GM12878 (cell line): ENCODE results near the gene LAMA4. TPM values are rescaled to one million over a fixed set of nuclear protein-coding genes. Genes with fewer than 3 reads are reported as not detected.

ENCODE experiments used
- ATAC-seq: fragments of 200-7000 bp; cut with Tn5 transposase; 3 replicates; pipeline ENCODE4 v1.9.1; 2020; ENCODE audit warnings: mild to moderate bottlenecking, moderate library complexity
- BruUV-seq: library from RNA; stranded (reverse); fragments of 400-500 nt; replicated peaks from 2 replicates; lab custom pipeline; 2021; lab: Mats Ljungman, UMichigan
- CTCF ChIA-PET: fragments of 300-600 bp; sonication (Branson Sonifier 250); formaldehyde crosslinking; extraction: SDS; loops from one replicate; lab custom pipeline; 2021; ENCODE audit warnings: inconsistent platforms; lab: Yijun Ruan, JAX
- POLR2A ChIA-PET: fragments of 350-600 bp; formaldehyde crosslinking; extraction: SDS; loops from one replicate; lab custom pipeline; 2021; ENCODE audit warnings: inconsistent platforms; lab: Charles Lee
- RAD21 ChIA-PET: fragments of 300-600 bp; sonication (Branson Sonifier 250); formaldehyde crosslinking; loops from one replicate; lab custom pipeline; 2023; ENCODE audit warnings: antibody characterized with exemption; ENCODE audit not compliant: unreplicated experiment; lab: Charles Lee
- SMC1A ChIA-PET: fragments of 300-600 bp; sonication (Branson Sonifier 250); formaldehyde crosslinking; loops from one replicate; lab custom pipeline; 2023; ENCODE audit not compliant: unreplicated experiment, uncharacterized antibody; lab: Charles Lee
- DNase-seq: peaks from one replicate; pipeline ENCODE4 v3.0.0-alpha.2; 2011; ENCODE audit warnings: low read depth, low spot score
- FAIRE-seq: peaks from 3 replicates; lab custom pipeline; 2011; peaks lifted over from hg19 to GRCh38; lab: Jason Lieb, UNC
- H2AFZ ChIP-seq: 2 replicates; pipeline ENCODE4 v1.6.0; 2011; ENCODE audit warnings: low read depth, low read length, control low read depth; ENCODE audit not compliant: control insufficient read depth
- H3K27ac ChIP-seq: 2 replicates; pipeline ENCODE4 v1.5.1; 2011; ENCODE audit warnings: control low read depth; ENCODE audit not compliant: control insufficient read depth, insufficient read depth
- H3K27me3 ChIP-seq, 2 experiments: replicated peaks in 1 of 2; 2 replicates each; pipeline versions ENCODE4 v1.6.0 to v1.6.1; 2011; ENCODE audit warnings: low read length in 1 of 2; ENCODE audit not compliant: control insufficient read depth in 2 of 2, insufficient read depth in 2 of 2
- H3K36me3 ChIP-seq, 2 experiments: 2 replicates each; pipeline ENCODE4 v1.5.1; 2011; ENCODE audit warnings: low read length in 1 of 2; ENCODE audit not compliant: control insufficient read depth in 2 of 2, insufficient read depth in 2 of 2
- H3K4me1 ChIP-seq: 2 replicates; pipeline ENCODE4 v1.6.1; 2011; ENCODE audit warnings: mild to moderate bottlenecking, low read length, moderate library complexity, mixed read lengths; ENCODE audit not compliant: control insufficient read depth, insufficient read depth
- H3K4me2 ChIP-seq: 2 replicates; pipeline ENCODE4 v1.6.0; 2011; ENCODE audit warnings: control low read depth; ENCODE audit not compliant: control insufficient read depth, insufficient read depth
- H3K4me3 ChIP-seq: fragments of 200-600 bp; sonication (generic); 2 replicates; pipeline ENCODE4 v1.5.1; 2016
- H3K79me2 ChIP-seq: 2 replicates; pipeline ENCODE4 v1.6.0; 2011; ENCODE audit warnings: low read length; ENCODE audit not compliant: control insufficient read depth, insufficient read depth
- H3K9ac ChIP-seq: 2 replicates; pipeline ENCODE4 v1.8.0; 2011; ENCODE audit warnings: low read length, control low read depth, mixed read lengths; ENCODE audit not compliant: control insufficient read depth, insufficient read depth
- H3K9me3 ChIP-seq: replicated peaks from 3 replicates; pipeline ENCODE4 v1.5.1; 2011; ENCODE audit warnings: mild to moderate bottlenecking, low read length; ENCODE audit not compliant: control insufficient read depth, insufficient read depth
- H4K20me1 ChIP-seq: 2 replicates; pipeline ENCODE4 v1.6.0; 2011; ENCODE audit not compliant: control insufficient read depth, insufficient read depth
- BACH1 ChIP-seq: fragments of 450-650 bp; IDR thresholded peaks from 2 replicates; pipeline ENCODE4 v1.6.1; 2017; ENCODE audit warnings: mild to moderate bottlenecking, borderline replicate concordance
- GABPA ChIP-seq: IDR thresholded peaks from 2 replicates; pipeline ENCODE4 v1.6.1; 2014; ENCODE audit warnings: antibody characterized with exemption, low read depth, mild to moderate bottlenecking, inconsistent platforms
- HDAC2 ChIP-seq: fragments of 200-600 bp; sonication (generic); IDR thresholded peaks from 2 replicates; pipeline ENCODE4 v1.6.1; 2017
- IRF5 ChIP-seq: fragments of 450-650 bp; IDR thresholded peaks from 2 replicates; pipeline ENCODE4 v1.6.1; 2017; ENCODE audit warnings: borderline replicate concordance
- MXI1 ChIP-seq: fragments of 150-350 bp; IDR thresholded peaks from 2 replicates; pipeline ENCODE4 v1.6.1; 2011; ENCODE audit warnings: low read depth, mild to moderate bottlenecking, inconsistent platforms, low read length, improper control_type of control experiment
- NRF1 ChIP-seq: conservative IDR thresholded peaks from 2 replicates; pipeline ENCODE4 v1.6.1; 2011; ENCODE audit warnings: mild to moderate bottlenecking, low read depth, low read length, improper control_type of control experiment
- PAX5 ChIP-seq: IDR thresholded peaks from 2 replicates; pipeline ENCODE4 v1.6.1; 2011; ENCODE audit warnings: low read depth, low read length, borderline replicate concordance
- PAX8 ChIP-seq: fragments of 450-650 bp; IDR thresholded peaks from 2 replicates; pipeline ENCODE4 v1.6.1; 2017; ENCODE audit warnings: mild to moderate bottlenecking, moderate library complexity
- PRDM15 ChIP-seq: fragments of 450-650 bp; formaldehyde crosslinking; IDR thresholded peaks from 2 replicates; pipeline ENCODE4 v1.4.0; 2020; ENCODE audit warnings: mild to moderate bottlenecking, moderate library complexity
- RELA ChIP-seq: fragments of 450-650 bp; IDR thresholded peaks from 2 replicates; pipeline ENCODE4 v1.8.0; 2014; ENCODE audit warnings: borderline replicate concordance; ENCODE audit not compliant: partially characterized antibody
- SUPT20H ChIP-seq: IDR thresholded peaks from 2 replicates; pipeline ENCODE4 v1.6.1; 2011; ENCODE audit warnings: low read depth, mild to moderate bottlenecking, low read length, moderate library complexity, borderline replicate concordance; ENCODE audit not compliant: control insufficient read depth
- ZBTB33 ChIP-seq: fragments of 450-650 bp; IDR thresholded peaks from 2 replicates; pipeline ENCODE4 v1.6.1; 2017; ENCODE audit warnings: mild to moderate bottlenecking
- WGBS: methylation state at CpG from one replicate; pipeline ENCODE4 v1.1.6; 2016; ENCODE audit warnings: low lambda C conversion rate; ENCODE audit not compliant: insufficient replicate concordance, insufficient coverage; ENCODE audit errors: missing lambda C conversion rate; 5-methylcytosine and 5-hydroxymethylcytosine counted together
- in situ Hi-C: fragments of 300-500 bp; cut with MboI; formaldehyde crosslinking; loops from 9 replicates; pipeline ENCODE4 v1.14.3; 2018; ENCODE audit warnings: mixed read lengths
- intact Hi-C: fragments of 100-400 bp; cut with micrococcal nuclease; formaldehyde crosslinking; loops from one replicate; pipeline ENCODE4 v1.14.2; 2022; ENCODE audit not compliant: unreplicated experiment
- polyA plus RNA-seq, 11 experiments: library from polyadenylated mRNA; depleted of rRNA in 4 of 11; unstranded in 6 of 11; stranded (reverse) in 5 of 11; fragments of >200 nt; fragmentation: Nextera tagmentation in 4 of 11; fragmentation: Illumina TruSeq in 1 of 11; extraction: Ambion mirVana in 4 of 11; extraction: Trizol in 1 of 11; gene quantifications; 1 replicate in 1 of 11; 2 replicates in 10 of 11; pipeline versions ENCODE4 v1.2.1 to v1.2.3, GENCODE V29; 2011 to 2016; ENCODE audit warnings: inconsistent platforms in 2 of 11, missing spikeins in 2 of 11, low read depth in 1 of 11
- total RNA-seq, 4 experiments: library from RNA; depleted of rRNA in 3 of 4; stranded (reverse); fragments of >200 nt in 3 of 4; fragmentation: Illumina TruSeq in 1 of 4; extraction: Trizol in 1 of 4; gene quantifications; 2 replicates each; pipeline versions ENCODE4 v1.2.1 to v1.2.3, GENCODE V29; 2013 to 2021
- TF ChIP-seq, protein P1 (sequence below): fragments of 450-650 bp; formaldehyde crosslinking; IDR thresholded peaks from 2 replicates; pipeline ENCODE4 v1.4.0; 2022; ENCODE audit warnings: mild to moderate bottlenecking, moderate library complexity

Gene LAMA4
- total and polyA plus RNA-seq, 10 of the 15 experiments (the other 5 are each of a cell fraction or from before 2014, with no cell fraction given): 0.11 to 0.21 (median 0.14) TPM; not detected in 7

GRCh38 chr6:112141707-112142106 is 112.7 kb downstream of the LAMA4 start (continued):
- no peak for TF ChIP-seq IRF5
- TF ChIP-seq NRF1: no peak
- no peak for TF ChIP-seq RELA
- no peak for TF ChIP-seq GABPA

DNA sequence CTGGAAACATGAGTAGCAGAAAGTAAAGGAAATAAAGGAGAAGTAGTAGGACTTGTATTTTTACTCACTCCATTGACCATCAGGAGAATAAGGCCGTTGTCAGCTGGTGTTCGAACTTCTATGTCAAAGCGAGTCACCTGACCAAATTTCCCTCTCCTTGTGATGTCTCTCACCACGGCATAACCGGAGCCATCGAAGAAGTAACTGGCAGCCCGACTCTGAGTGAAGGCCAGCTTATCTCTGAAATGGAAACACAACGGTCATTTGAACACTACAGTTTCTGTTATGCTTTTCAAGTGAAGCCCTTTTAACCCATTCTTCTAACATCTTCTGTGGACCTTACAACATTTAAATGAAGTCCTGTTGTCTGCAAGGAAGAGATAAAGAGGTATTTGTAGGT is 115.3 kb downstream of the LAMA4 start:
- FAIRE-seq: no peak
- Histone ChIP-seq H3K9me3 (no peaks in the 10 kb centered on the region), H3K27me3 (no peaks in the 10 kb centered on the region; a peak in 1 of 4 replicates), H4K20me1 (no peaks in the 10 kb centered on the region), H3K4me1 (no peaks in the 10 kb centered on the region), H2AFZ (no peak overlapping the region), H3K36me3 (no peaks in the 10 kb centered on the region), H3K9ac (no peak overlapping the region), H3K79me2 (no peaks in the 10 kb centered on the region), H3K4me3 (no peak overlapping the region), H3K27ac (no peak overlapping the region), H3K4me2 (no peak overlapping the region)
- 65% methylated on average over 8 of the region's 8 CpGs for WGBS
- ChIA-PET POLR2A (no interaction called here), RAD21 (no interaction called here), CTCF (interaction anchor here (1.0 to 1.7 kb wide), 2 partner anchors 12 to 52 kb away, joined by 3 read pairs; partner anchors contain the start of genes FAM229B and TUBE1), SMC1A (no interaction called here)
- no peak for DNase-seq
- intact Hi-C loops (no loop called here), in situ Hi-C loops (no loop called here)
- no peak for ATAC-seq
- BruUV-seq: no TSS peak
- TF ChIP-seq ZBTB33 (no peak), HDAC2 (no peak), BACH1 (no peak), SUPT20H (no peak), PRDM15 (no peak), GABPA (no peak), PAX8 (no peak), MXI1 (no peak), PAX5 (no peak)
- TF ChIP-seq, protein P1, sequence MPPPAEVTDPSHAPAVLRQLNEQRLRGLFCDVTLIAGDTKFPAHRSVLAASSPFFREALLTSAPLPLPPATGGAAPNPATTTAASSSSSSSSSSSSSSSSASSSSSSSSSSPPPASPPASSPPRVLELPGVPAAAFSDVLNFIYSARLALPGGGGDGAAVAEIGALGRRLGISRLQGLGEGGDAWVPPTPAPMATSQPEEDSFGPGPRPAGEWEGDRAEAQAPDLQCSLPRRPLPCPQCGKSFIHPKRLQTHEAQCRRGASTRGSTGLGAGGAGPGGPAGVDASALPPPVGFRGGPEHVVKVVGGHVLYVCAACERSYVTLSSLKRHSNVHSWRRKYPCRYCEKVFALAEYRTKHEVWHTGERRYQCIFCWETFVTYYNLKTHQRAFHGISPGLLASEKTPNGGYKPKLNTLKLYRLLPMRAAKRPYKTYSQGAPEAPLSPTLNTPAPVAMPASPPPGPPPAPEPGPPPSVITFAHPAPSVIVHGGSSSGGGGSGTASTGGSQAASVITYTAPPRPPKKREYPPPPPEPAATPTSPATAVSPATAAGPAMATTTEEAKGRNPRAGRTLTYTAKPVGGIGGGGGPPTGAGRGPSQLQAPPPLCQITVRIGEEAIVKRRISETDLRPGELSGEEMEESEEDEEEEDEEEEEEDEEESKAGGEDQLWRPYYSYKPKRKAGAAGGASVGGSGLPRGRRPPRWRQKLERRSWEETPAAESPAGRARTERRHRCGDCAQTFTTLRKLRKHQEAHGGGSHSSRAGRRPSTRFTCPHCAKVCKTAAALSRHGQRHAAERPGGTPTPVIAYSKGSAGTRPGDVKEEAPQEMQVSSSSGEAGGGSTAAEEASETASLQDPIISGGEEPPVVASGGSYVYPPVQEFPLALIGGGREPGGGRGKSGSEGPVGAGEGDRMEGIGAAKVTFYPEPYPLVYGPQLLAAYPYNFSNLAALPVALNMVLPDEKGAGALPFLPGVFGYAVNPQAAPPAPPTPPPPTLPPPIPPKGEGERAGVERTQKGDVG (CRISPR knock-in tag): no peak
